Measurements from ENCODE around the gene ARL10.

ARL10 gene

DNA sequence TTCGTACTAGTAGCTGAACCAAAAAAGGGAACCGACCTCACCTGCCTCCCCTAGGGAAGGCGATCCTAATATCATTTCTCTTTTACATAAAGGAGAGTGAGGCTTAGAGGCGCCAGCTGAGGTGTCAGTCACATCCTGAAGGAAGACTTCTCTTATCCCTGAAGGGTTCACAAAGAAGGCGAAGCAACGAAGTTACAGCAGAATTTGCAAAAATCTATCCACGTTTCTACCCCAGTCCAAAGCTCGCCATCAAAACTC, 3.1 kb upstream of the ARL10 start:
- no peak for DNase-seq (ENCODE audit: low read depth, low spot score)
- H3K4me3 ChIP-seq (ENCODE audit: low read length): peak overlapping the region; percentile 73; the same call in 1 of the 2 replicates
- H3K27ac ChIP-seq (ENCODE audit: low read length): no peak overlapping the region
- H3K36me3 ChIP-seq (ENCODE audit: control insufficient read depth, insufficient read depth, low read length): no peaks in the 10 kb centered on the region; the same call in 1 of the 2 replicates
- H3K9me3 ChIP-seq (ENCODE audit: control insufficient read depth, insufficient read depth, low read length): no peaks in the 10 kb centered on the region
- WGBS (ENCODE audit: insufficient coverage, insufficient read length): no CpG with 5 or more reads among the region's 8 CpGs
- H3K27me3 ChIP-seq (ENCODE audit: control insufficient read depth, insufficient read depth, low read length): peaks cover 13% of the 10 kb centered on the region
- 0 out of 2 replicates have a peak, but pooled peaks cover 3% of the 10 kb centered on the region for H3K4me1 ChIP-seq (ENCODE audit: control insufficient read depth, insufficient read depth, low read length)

DNA sequence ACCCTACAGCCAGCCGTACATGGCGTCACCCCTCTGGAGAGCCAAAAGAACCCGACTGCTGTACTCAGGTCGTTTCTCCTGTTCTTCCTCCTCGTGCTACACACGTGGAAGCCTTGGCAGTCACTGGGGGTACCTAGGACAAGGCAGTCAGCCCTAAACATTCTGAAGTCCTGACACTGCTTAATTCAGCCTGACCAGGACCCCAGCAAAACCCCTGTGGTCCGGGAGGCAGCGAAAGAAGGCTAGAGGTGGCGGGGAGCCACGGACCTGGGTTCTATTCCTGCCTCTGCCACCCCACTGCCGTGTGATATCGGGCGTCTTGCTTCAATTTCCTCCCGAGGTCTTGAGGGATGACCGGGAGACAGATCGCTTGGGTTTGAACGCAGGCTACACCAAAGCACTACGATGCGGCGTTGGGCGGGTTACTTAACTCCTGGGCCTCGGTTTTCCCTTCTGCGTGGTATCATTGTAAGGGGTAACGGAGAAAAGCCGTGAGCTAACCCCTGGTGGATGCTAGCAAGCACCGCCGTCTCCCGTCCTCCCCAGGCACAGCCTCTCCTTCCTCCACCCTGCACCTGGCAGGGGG, 429 bp upstream of the ARL10 start:
- H3K27me3 ChIP-seq (ENCODE audit: control insufficient read depth, insufficient read depth, low read length): peaks cover 13% of the 10 kb centered on the region
- H3K36me3 ChIP-seq (ENCODE audit: control insufficient read depth, insufficient read depth, low read length): peaks cover 2% of the 10 kb centered on the region; the same call in 1 of the 2 replicates
- no peaks in the 10 kb centered on the region for H3K9me3 ChIP-seq (ENCODE audit: control insufficient read depth, insufficient read depth, low read length)
- 0 out of 2 replicates have a peak, but pooled peaks cover 3% of the 10 kb centered on the region for H3K4me1 ChIP-seq (ENCODE audit: control insufficient read depth, insufficient read depth, low read length)
- peak overlapping the region; percentile 93; the same call in 1 of the 2 replicates for H3K4me3 ChIP-seq (ENCODE audit: low read length)
- DNase-seq (ENCODE audit: low read depth, low spot score): no peak
- WGBS (ENCODE audit: insufficient coverage, insufficient read length): no CpG with 5 or more reads among the region's 28 CpGs
- H3K27ac ChIP-seq (ENCODE audit: low read length): no peak overlapping the region

DNA sequence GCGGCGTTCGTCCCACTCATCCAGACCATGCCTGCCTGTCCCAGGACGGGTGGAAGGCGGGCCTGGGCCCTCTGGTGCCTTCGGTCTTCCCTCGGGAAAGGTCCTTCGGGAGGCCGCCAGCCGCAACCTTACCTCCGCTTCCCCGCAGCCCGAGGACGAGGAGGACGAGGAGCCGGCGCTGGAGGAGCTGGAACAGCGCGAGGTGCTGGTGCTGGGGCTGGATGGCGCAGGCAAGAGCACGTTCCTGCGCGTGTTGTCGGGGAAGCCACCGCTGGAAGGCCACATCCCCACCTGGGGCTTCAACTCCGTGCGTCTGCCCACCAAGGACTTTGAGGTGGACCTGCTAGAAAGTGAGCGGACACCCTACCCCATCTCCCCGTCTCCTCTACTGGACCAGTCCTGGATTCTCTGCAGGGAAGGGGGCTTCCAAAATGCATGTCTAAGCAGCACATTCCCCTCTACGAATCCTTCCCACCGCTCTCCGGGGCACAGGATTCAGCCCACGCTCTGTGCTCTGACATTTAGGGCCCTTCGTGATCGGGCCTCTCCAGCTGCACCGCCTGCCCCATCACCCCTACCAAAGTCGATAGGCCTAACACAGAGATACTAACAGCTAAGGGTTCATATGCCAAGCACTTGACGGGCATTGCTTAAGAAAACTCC, 1.1 kb downstream of the ARL10 start:
- Histone ChIP-seq H3K9me3 (ENCODE audit: control insufficient read depth, insufficient read depth, low read length) (no peaks in the 10 kb centered on the region), H3K4me3 (ENCODE audit: low read length) (peak overlapping the region; percentile 93; the same call in 1 of the 2 replicates), H3K27me3 (ENCODE audit: control insufficient read depth, insufficient read depth, low read length) (peaks cover 13% of the 10 kb centered on the region), H3K27ac (ENCODE audit: low read length) (no peak overlapping the region), H3K4me1 (ENCODE audit: control insufficient read depth, insufficient read depth, low read length) (0 out of 2 replicates have a peak, but pooled peaks cover 3% of the 10 kb centered on the region), H3K36me3 (ENCODE audit: control insufficient read depth, insufficient read depth, low read length) (peaks cover 2% of the 10 kb centered on the region; the same call in 1 of the 2 replicates)
- no CpG with 5 or more reads among the region's 38 CpGs for WGBS (ENCODE audit: insufficient coverage, insufficient read length)
- DNase-seq (ENCODE audit: low read depth, low spot score): no peak

DNA sequence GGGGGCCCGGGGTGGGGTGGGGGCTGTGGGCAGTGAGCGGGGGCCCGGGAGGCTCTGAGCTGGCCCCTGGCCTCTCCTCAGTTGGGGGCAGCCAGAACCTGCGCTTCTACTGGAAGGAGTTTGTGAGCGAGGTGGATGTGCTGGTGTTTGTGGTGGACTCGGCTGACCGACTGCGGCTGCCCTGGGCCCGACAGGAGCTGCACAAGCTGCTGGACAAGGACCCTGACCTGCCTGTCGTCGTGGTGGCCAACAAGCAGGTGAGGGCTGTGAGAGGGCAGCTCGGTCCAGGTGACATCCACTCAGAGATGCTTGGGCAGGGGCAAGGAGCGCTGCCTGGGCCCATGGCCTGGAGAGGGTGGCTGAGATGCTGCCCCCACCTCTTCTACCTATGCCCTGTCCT, 3.4 kb downstream of the ARL10 start:
- 0 out of 2 replicates have a peak, but pooled peaks cover 3% of the 10 kb centered on the region for H3K4me1 ChIP-seq (ENCODE audit: control insufficient read depth, insufficient read depth, low read length)
- no peak overlapping the region for H3K27ac ChIP-seq (ENCODE audit: low read length)
- no peak for DNase-seq (ENCODE audit: low read depth, low spot score)
- H3K27me3 ChIP-seq (ENCODE audit: control insufficient read depth, insufficient read depth, low read length): peaks cover 11% of the 10 kb centered on the region
- H3K9me3 ChIP-seq (ENCODE audit: control insufficient read depth, insufficient read depth, low read length): no peaks in the 10 kb centered on the region
- H3K4me3 ChIP-seq (ENCODE audit: low read length): no peak overlapping the region
- peaks cover 2% of the 10 kb centered on the region; the same call in 1 of the 2 replicates for H3K36me3 ChIP-seq (ENCODE audit: control insufficient read depth, insufficient read depth, low read length)
- WGBS (ENCODE audit: insufficient coverage, insufficient read length): no CpG with 5 or more reads among the region's 13 CpGs

DNA sequence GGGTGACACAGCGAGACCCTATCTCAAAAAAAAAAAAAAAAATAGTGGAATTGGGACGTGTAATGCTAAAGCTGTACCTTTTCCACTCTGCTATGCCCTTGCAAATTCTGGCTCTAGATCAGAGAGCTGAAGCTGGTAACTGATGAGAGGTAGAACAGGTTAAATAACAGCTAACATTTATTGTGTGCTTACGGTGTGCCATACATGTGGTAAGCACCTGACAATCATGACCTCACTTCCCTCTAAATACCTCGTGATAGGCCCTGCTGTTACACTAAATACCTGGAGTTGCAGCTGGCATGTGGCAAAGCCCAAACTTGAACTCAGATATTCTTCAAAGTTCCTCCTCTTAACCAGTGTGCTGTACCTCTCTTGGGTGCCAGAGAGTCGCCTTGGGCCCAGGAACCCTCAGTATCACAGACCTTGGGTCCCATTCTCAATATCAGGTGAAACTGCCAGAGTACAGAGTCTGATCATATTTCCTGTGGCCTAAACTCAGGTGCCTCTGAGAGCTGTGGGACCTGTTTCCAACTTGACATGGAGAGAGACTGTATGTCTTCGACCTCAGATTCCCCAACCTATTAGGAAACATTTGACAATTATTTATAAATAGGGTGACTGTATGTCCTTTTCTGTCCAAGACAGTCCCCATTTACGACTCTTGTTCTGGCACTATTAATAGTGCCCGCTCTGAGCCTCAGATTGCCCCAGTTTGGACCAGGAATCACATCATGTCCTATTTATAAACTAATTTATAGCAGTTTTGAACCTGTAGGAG, 4.8 kb downstream of the ARL10 start:
- peaks cover 2% of the 10 kb centered on the region; the same call in 1 of the 2 replicates for H3K36me3 ChIP-seq (ENCODE audit: control insufficient read depth, insufficient read depth, low read length)
- WGBS (ENCODE audit: insufficient coverage, insufficient read length): no CpG with 5 or more reads among the region's 8 CpGs
- no peaks in the 10 kb centered on the region for H3K9me3 ChIP-seq (ENCODE audit: control insufficient read depth, insufficient read depth, low read length)
- no peak overlapping the region for H3K27ac ChIP-seq (ENCODE audit: low read length)
- H3K27me3 ChIP-seq (ENCODE audit: control insufficient read depth, insufficient read depth, low read length): peaks cover 6% of the 10 kb centered on the region; the same call in 1 of the 2 replicates
- H3K4me3 ChIP-seq (ENCODE audit: low read length): no peak overlapping the region
- DNase-seq (ENCODE audit: low read depth, low spot score): no peak
- H3K4me1 ChIP-seq (ENCODE audit: control insufficient read depth, insufficient read depth, low read length): 0 out of 2 replicates have a peak, but pooled peaks cover 3% of the 10 kb centered on the region

DNA sequence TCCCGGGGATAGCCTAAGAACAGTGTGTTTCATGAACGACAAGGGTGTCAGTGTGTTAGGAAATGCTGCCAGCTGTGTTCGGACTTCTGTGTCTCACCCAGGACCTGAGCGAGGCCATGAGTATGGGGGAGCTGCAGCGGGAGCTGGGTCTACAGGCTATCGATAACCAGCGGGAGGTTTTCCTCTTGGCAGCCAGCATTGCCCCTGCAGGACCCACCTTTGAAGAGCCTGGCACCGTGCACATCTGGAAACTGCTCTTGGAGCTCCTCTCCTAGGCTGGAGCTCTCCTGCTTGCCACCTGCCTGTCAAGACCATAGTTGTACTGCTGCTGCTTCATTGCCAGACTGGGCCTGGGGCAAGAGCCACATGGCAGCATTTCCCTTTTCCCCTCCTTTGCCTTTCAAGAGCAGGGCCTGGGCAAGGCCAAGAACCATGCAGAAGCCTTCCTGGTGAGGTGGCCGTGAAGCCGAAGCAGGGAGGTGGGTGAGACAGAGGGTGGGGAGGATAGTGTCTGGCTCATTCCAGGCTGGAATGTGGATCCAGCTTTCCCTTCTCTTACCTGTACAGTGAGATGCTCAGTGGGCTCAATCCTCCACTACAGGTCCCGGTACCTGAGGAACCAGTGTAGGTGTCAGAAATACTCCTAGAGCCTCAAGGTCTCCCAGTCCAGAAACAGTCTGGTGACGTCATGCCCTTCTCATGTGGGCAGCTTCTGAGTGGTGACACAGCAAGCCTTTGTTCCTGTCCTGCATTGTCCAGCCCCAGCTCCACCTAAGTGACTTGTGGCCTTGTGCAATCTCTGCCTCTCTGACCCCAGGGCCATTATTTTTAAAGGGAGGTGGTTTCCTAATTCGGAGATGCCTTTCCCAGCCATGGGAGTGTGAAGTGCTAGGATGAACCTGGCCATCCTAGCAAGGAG, 6.6 kb downstream of the ARL10 start:
- H3K27me3 ChIP-seq (ENCODE audit: control insufficient read depth, insufficient read depth, low read length): no peaks in the 10 kb centered on the region
- no peak overlapping the region for H3K4me3 ChIP-seq (ENCODE audit: low read length)
- no peak for DNase-seq (ENCODE audit: low read depth, low spot score)
- no peaks in the 10 kb centered on the region for H3K4me1 ChIP-seq (ENCODE audit: control insufficient read depth, insufficient read depth, low read length)
- no peak overlapping the region for H3K27ac ChIP-seq (ENCODE audit: low read length)
- no CpG with 5 or more reads among the region's 13 CpGs for WGBS (ENCODE audit: insufficient coverage, insufficient read length)
- H3K9me3 ChIP-seq (ENCODE audit: control insufficient read depth, insufficient read depth, low read length): no peaks in the 10 kb centered on the region
- H3K36me3 ChIP-seq (ENCODE audit: control insufficient read depth, insufficient read depth, low read length): peaks cover 2% of the 10 kb centered on the region; the same call in 1 of the 2 replicates

DNA sequence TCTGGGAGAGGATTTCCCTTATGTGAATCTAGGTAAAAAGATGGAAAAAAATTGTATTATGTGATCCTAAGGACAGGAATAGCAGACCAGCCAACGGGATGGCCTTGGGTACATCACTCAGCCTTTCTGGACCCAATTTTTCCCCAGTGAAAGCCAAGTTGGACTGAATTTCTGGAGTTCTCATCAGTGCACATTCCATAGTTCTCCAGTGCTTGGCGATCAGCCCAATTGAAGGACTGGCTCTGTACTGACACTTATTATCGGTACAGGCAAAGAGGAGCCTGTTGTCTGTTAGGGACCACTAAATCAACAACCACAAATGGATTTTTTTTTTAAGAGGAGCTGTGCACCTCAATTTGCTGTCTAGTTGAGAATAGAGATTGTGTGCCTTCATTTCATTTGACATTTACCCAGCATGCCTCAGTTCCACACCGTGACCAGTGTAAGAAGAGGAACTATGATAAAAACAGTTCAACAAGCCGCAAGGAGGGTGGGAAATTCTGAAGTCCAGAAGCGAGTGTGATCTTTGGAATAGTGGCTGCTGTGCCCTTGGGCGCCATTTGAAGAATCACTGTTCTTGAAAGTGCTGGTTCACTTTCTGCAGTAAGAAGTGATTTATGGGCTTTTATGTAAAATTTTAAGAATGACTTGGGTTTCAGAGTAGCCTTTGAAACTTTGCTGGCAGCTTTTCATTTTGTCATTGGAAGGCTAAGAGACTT, 8.0 kb downstream of the ARL10 start:
- H3K27ac ChIP-seq (ENCODE audit: low read length): no peak overlapping the region
- no peaks in the 10 kb centered on the region for H3K9me3 ChIP-seq (ENCODE audit: control insufficient read depth, insufficient read depth, low read length)
- DNase-seq (ENCODE audit: low read depth, low spot score): no peak
- no peaks in the 10 kb centered on the region for H3K27me3 ChIP-seq (ENCODE audit: control insufficient read depth, insufficient read depth, low read length)
- H3K4me3 ChIP-seq (ENCODE audit: low read length): no peak overlapping the region
- H3K4me1 ChIP-seq (ENCODE audit: control insufficient read depth, insufficient read depth, low read length): no peaks in the 10 kb centered on the region
- peaks cover 2% of the 10 kb centered on the region; the same call in 1 of the 2 replicates for H3K36me3 ChIP-seq (ENCODE audit: control insufficient read depth, insufficient read depth, low read length)
- no CpG with 5 or more reads among the region's 7 CpGs for WGBS (ENCODE audit: insufficient coverage, insufficient read length)

DNA sequence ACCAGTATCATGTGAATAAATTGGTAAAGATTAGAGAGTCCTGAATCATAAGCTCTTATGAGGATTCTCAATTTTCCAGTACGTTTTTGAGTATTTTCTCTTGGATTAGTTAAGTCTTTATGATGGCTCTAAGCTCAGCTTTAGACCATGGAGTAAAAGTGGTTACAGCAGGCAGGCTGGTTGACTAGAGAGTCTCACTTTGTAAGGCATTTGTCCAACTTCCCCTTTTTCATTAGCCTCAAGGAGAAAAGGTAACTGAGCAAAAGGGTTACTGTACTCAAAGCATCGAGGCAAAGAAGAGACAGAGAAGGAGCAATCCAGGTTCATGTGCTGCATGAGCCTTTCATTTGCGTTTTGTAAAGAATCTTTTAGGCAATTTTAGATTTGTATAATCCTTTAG, 14.6 kb downstream of the ARL10 start:
- DNase-seq (ENCODE audit: low read depth, low spot score): no peak
- Histone ChIP-seq H3K4me3 (ENCODE audit: low read length) (no peak overlapping the region), H3K4me1 (ENCODE audit: control insufficient read depth, insufficient read depth, low read length) (no peaks in the 10 kb centered on the region), H3K9me3 (ENCODE audit: control insufficient read depth, insufficient read depth, low read length) (no peaks in the 10 kb centered on the region), H3K27me3 (ENCODE audit: control insufficient read depth, insufficient read depth, low read length) (no peaks in the 10 kb centered on the region), H3K36me3 (ENCODE audit: control insufficient read depth, insufficient read depth, low read length) (peaks cover 19% of the 10 kb centered on the region), H3K27ac (ENCODE audit: low read length) (no peak overlapping the region)
- WGBS (ENCODE audit: insufficient coverage, insufficient read length): no CpG with 5 or more reads among the region's 3 CpGs

DNA sequence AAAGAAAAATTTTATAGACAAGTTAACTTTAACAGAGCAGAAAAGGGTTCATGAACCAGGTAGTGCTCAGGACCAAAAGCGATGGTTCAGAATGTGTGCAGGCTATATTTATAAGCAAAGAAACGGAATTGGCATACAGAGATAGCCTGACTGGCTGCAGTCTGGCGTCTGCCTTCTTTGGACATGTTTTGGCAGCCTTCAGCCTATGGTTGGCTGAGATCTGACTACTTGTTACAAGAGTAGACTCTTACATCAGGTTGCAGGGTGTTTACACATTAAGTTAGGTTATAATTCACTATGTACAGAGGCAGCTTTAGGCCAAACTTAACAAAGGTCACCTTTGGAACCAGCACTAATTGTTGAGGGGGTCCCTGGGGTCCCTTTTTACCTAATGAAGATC, 16.1 kb downstream of the ARL10 start:
- Histone ChIP-seq H3K9me3 (ENCODE audit: control insufficient read depth, insufficient read depth, low read length) (no peaks in the 10 kb centered on the region), H3K4me1 (ENCODE audit: control insufficient read depth, insufficient read depth, low read length) (no peaks in the 10 kb centered on the region), H3K36me3 (ENCODE audit: control insufficient read depth, insufficient read depth, low read length) (peaks cover 26% of the 10 kb centered on the region), H3K27me3 (ENCODE audit: control insufficient read depth, insufficient read depth, low read length) (no peaks in the 10 kb centered on the region), H3K27ac (ENCODE audit: low read length) (no peak overlapping the region), H3K4me3 (ENCODE audit: low read length) (no peak overlapping the region)
- WGBS (ENCODE audit: insufficient coverage, insufficient read length): no CpG with 5 or more reads among the region's 3 CpGs
- no peak for DNase-seq (ENCODE audit: low read depth, low spot score)
